Ishikawa (cell line): ENCODE results near the gene PPME1.

ENCODE experiments used
- CEBPB ChIP-seq: IDR thresholded peaks from 2 replicates; pipeline ENCODE4 v1.6.1; 2012
- CREB1 ChIP-seq: IDR thresholded peaks from 2 replicates; pipeline ENCODE4 v1.6.1; 2012; ENCODE audit warnings: low read depth
- EGR1 ChIP-seq: IDR thresholded peaks from 2 replicates; pipeline ENCODE4 v1.6.1; 2012
- EP300 ChIP-seq: IDR thresholded peaks from 2 replicates; pipeline ENCODE4 v1.6.1; 2012; ENCODE audit warnings: borderline replicate concordance
- FOXM1 ChIP-seq: IDR thresholded peaks from 2 replicates; pipeline ENCODE4 v1.6.1; 2012; ENCODE audit warnings: low read depth, borderline replicate concordance
- MAX ChIP-seq: IDR thresholded peaks from 2 replicates; pipeline ENCODE4 v1.6.1; 2012
- NFIC ChIP-seq: IDR thresholded peaks from 2 replicates; pipeline ENCODE4 v1.6.1; 2012
- RAD21 ChIP-seq: IDR thresholded peaks from 2 replicates; pipeline ENCODE4 v1.6.1; 2012; ENCODE audit warnings: low read depth
- REST ChIP-seq: IDR thresholded peaks from 2 replicates; pipeline ENCODE4 v1.6.1; 2012; ENCODE audit warnings: low read depth, mild to moderate bottlenecking
- TAF1 ChIP-seq: IDR thresholded peaks from 2 replicates; pipeline ENCODE4 v1.6.1; 2012; ENCODE audit warnings: low read depth, mild to moderate bottlenecking
- TCF12 ChIP-seq: IDR thresholded peaks from 2 replicates; pipeline ENCODE4 v1.6.1; 2012; ENCODE audit warnings: low read depth
- TEAD4 ChIP-seq: IDR thresholded peaks from 2 replicates; pipeline ENCODE4 v1.6.1; 2012
- USF1 ChIP-seq: IDR thresholded peaks from 2 replicates; pipeline ENCODE4 v1.6.1; 2012
- YY1 ChIP-seq: IDR thresholded peaks from 2 replicates; pipeline ENCODE4 v1.6.1; 2012; ENCODE audit warnings: low read depth
- ZBTB7A ChIP-seq: IDR thresholded peaks from 2 replicates; pipeline ENCODE4 v1.6.1; 2012; ENCODE audit warnings: low read depth

PPME1 gene

GRCh38 chr11:74142624-74143023 lies 28.5 kb upstream of the PPME1 start:
- TF ChIP-seq ZBTB7A: no peak
- no peak for TF ChIP-seq TCF12
- TF ChIP-seq CREB1: no peak
- no peak for TF ChIP-seq CEBPB
- no peak for TF ChIP-seq FOXM1
- TF ChIP-seq USF1: no peak
- no peak for TF ChIP-seq RAD21
- no peak for TF ChIP-seq TAF1
- TF ChIP-seq TEAD4: no peak
- no peak for TF ChIP-seq NFIC
- TF ChIP-seq REST: no peak
- no peak for TF ChIP-seq EP300
- TF ChIP-seq EGR1: no peak
- no peak for TF ChIP-seq MAX

- TF ChIP-seq TCF12: no peak
- no peak for TF ChIP-seq TAF1
- TF ChIP-seq EP300: no peak
- TF ChIP-seq RAD21: no peak
- no peak for TF ChIP-seq ZBTB7A
- no peak for TF ChIP-seq MAX
- TF ChIP-seq TEAD4: no peak
- TF ChIP-seq NFIC: no peak
- TF ChIP-seq CREB1: no peak
- TF ChIP-seq USF1: no peak
- no peak for TF ChIP-seq FOXM1
- no peak for TF ChIP-seq YY1
- TF ChIP-seq EGR1: no peak
- no peak for TF ChIP-seq CEBPB
Measured at GRCh38 chr11:74144592-74144991, 26.5 kb upstream of the PPME1 start.

GRCh38 chr11:74147199-74147929 lies 23.7 kb upstream of the PPME1 start:
- TF ChIP-seq REST (no peak), USF1 (no peak), EP300 (0 out of 2 replicates have a peak, but pooled peaks have one; percentile 29), CEBPB (no peak), TCF12 (peak; percentile 46; the same call in 1 of the 2 replicates), NFIC (no peak), EGR1 (no peak), CREB1 (no peak), FOXM1 (no peak), ZBTB7A (no peak), TEAD4 (peak; percentile 80)

GRCh38 chr11:74153224-74153623 lies 17.9 kb upstream of the PPME1 start:
- TF ChIP-seq EP300 (no peak), ZBTB7A (no peak), CEBPB (no peak), RAD21 (no peak), FOXM1 (no peak), TEAD4 (no peak), NFIC (no peak), TAF1 (no peak), CREB1 (no peak), TCF12 (no peak), EGR1 (no peak), REST (no peak), YY1 (no peak), USF1 (no peak), MAX (no peak)
